Nephron progenitor cell (in vitro differentiated cells): ENCODE results near the gene SIPA1L3.

Experiments
- DNase-seq: peaks from one replicate; pipeline ENCODE4 v3.0.0; 2021
- H3K27ac Mint-ChIP-seq: 2 replicates; pipeline ENCODE4 v1.8.0; 2021; ENCODE audit warnings: mild to moderate bottlenecking, moderate library complexity, mixed read lengths
- H3K27me3 Mint-ChIP-seq: 2 replicates; pipeline ENCODE4 v1.8.0; 2021; ENCODE audit warnings: mild to moderate bottlenecking, low read depth, mixed read lengths; ENCODE audit not compliant: poor library complexity
- H3K36me3 Mint-ChIP-seq: 2 replicates; pipeline ENCODE4 v1.8.0; 2021; ENCODE audit warnings: low read depth, mixed read lengths
- H3K4me1 Mint-ChIP-seq: 2 replicates; pipeline ENCODE4 v1.8.0; 2021; ENCODE audit warnings: mixed read lengths
- H3K4me3 Mint-ChIP-seq: 2 replicates; pipeline ENCODE4 v1.8.0; 2021; ENCODE audit warnings: mild to moderate bottlenecking, moderate library complexity, mixed read lengths
- H3K9me3 Mint-ChIP-seq: 2 replicates; pipeline ENCODE4 v1.8.0; 2021; ENCODE audit warnings: mild to moderate bottlenecking, moderate library complexity, mixed read lengths
- CTCF ChIP-seq: fragments of 200-600 bp; sonication (generic); IDR thresholded peaks from 2 replicates; pipeline ENCODE4 v1.5.0; 2021; ENCODE audit warnings: antibody characterized with exemption

The SIPA1L3 gene

DNA sequence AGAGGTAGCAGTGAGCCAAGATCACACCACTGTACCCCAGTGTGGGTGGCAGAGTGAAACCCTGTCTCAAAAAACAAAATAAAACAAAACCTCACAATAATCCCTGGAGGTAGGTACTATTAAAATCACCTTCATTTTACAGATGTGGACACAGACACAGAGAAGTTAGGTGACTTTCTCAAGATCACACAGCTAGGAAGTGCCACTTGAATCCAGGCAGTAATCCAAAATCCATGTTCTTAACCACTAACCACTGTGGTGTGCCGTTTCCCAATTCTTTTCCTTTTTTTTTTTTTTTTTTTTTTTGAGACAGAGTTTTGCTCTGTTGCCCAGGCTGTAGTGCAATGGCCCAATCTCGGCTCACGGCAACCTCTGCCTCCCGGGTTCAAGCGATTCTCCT is 340.1 kb downstream of the SIPA1L3 start:
- no peak for DNase-seq
- H3K9me3 Mint-ChIP-seq = no peaks in the 10 kb centered on the region
- H3K4me3 Mint-ChIP-seq = no peak overlapping the region
- H3K27ac Mint-ChIP-seq = no peak overlapping the region
- peaks cover 33% of the 10 kb centered on the region for H3K4me1 Mint-ChIP-seq
- no peak for TF ChIP-seq CTCF
- peaks cover 21% of the 10 kb centered on the region for H3K27me3 Mint-ChIP-seq
- no peaks in the 10 kb centered on the region for H3K36me3 Mint-ChIP-seq

DNA sequence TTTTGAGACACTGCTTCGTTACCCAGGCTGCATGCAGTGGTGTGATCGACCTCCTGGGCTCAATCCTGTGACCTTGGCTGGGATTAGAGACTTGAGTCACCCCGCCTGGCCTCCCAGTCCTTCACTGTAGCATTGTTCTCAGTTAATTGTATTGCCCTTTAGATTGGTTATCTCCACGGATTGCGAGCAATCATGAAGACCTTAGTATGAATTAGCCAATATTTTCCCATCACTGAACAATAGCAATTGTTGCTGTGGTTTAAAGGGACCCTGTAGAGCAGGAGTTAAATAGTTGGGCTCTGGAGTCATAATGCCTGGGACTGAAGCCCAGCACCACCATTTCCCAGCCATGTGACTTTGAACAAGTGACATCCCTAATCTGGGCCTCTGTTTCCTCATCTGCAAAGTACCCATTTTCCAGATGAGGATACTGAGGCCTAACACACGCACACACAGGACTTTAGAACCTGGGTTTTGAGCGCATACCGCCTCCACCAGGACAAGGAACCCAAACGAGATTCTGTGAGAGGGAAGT is 340.8 kb downstream of the SIPA1L3 start:
- no peak for TF ChIP-seq CTCF
- Mint-ChIP-seq H3K4me1 (peaks cover 39% of the 10 kb centered on the region), H3K4me3 (no peak overlapping the region), H3K27me3 (peaks cover 23% of the 10 kb centered on the region), H3K27ac (no peak overlapping the region), H3K36me3 (no peaks in the 10 kb centered on the region), H3K9me3 (no peaks in the 10 kb centered on the region)
- no peak for DNase-seq

GRCh38 chr19:38248421-38248820 is 341.4 kb downstream of the SIPA1L3 start:
- Mint-ChIP-seq H3K4me3 (no peak overlapping the region), H3K27ac (no peak overlapping the region), H3K9me3 (no peaks in the 10 kb centered on the region), H3K36me3 (no peaks in the 10 kb centered on the region), H3K4me1 (peaks cover 46% of the 10 kb centered on the region), H3K27me3 (peaks cover 23% of the 10 kb centered on the region)
- DNase-seq = no peak
- no peak for TF ChIP-seq CTCF

DNA sequence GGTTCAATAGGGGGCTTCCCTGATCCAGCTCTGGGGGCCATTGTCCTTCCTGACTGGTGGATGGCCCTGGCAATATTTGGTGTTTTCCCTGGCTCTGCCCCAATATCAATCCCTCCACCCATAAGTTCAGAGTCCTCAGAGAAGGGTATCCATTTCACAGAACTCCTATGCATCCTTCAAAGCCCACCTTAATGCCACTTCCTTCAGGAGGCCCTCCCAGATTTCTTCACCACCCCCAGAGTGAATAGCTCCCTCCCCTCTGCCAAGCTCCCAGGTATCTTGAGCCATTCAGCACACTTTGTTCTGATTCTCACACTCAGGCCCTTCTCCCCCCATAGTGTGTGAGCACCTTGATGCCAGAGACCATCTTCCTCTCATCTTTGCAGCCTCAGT is 343.4 kb downstream of the SIPA1L3 start:
- TF ChIP-seq CTCF = no peak
- peaks cover 45% of the 10 kb centered on the region for H3K4me1 Mint-ChIP-seq
- H3K36me3 Mint-ChIP-seq = no peaks in the 10 kb centered on the region
- no peak overlapping the region for H3K27ac Mint-ChIP-seq
- no peak overlapping the region for H3K4me3 Mint-ChIP-seq
- DNase-seq = no peak
- H3K9me3 Mint-ChIP-seq = no peaks in the 10 kb centered on the region
- peaks cover 25% of the 10 kb centered on the region for H3K27me3 Mint-ChIP-seq

- TF ChIP-seq CTCF = no peak
- Mint-ChIP-seq H3K27ac (no peak overlapping the region), H3K9me3 (no peaks in the 10 kb centered on the region), H3K36me3 (no peaks in the 10 kb centered on the region), H3K27me3 (peaks cover 24% of the 10 kb centered on the region), H3K4me1 (peaks cover 50% of the 10 kb centered on the region), H3K4me3 (peak overlapping the region; percentile 70)
- peak; percentile 57 for DNase-seq
These were observed 344.0 kb downstream of the SIPA1L3 start for GRCh38 chr19:38250821-38251563.

DNA sequence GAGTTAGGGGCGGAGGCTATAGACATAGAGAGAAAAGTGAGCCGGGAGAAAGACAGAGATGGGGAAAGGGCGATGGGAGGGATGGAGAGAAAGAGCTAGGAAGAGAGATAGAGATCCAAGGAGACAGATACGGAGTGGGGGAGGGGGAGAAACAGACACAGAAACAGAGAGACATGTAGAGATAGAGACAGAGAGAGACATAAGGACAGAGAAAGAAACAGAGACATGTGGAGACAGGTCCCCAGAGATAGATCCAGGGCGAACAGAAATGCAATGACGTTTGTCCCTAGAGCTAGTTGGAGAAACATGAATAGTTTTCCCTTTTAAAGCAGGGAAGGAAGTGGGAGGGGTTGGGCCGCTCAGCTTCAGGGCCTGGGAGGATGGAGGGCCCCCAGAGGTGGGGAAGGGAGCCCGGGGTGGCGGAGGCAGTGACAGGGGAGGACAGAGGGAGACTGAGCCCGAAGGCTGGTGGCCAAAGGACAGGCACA is 344.6 kb downstream of the SIPA1L3 start:
- no peaks in the 10 kb centered on the region for H3K36me3 Mint-ChIP-seq
- peaks cover 21% of the 10 kb centered on the region for H3K27me3 Mint-ChIP-seq
- no peak for DNase-seq
- peak overlapping the region; percentile 6 for H3K27ac Mint-ChIP-seq
- no peaks in the 10 kb centered on the region for H3K9me3 Mint-ChIP-seq
- peaks cover 50% of the 10 kb centered on the region for H3K4me1 Mint-ChIP-seq
- TF ChIP-seq CTCF = no peak
- H3K4me3 Mint-ChIP-seq = peak overlapping the region; percentile 70
